Left ventricle myocardium superior (tissue), 1 donor: Measurements from ENCODE around the gene TMEM131L. TPM values are rescaled to one million over a fixed set of nuclear protein-coding genes. Genes with fewer than 3 reads are reported as not detected.
"Not testable (repeated sequence)": the region's sequence is repeated elsewhere in the genome, so short reads cannot be mapped to it uniquely, and the experiment has no call there.

Experiments used
- ATAC-seq: fragments of 200-7000 bp; cut with Tn5 transposase; one replicate; pipeline ENCODE4 v1.9.1; 2020; ENCODE audit warnings: mild to moderate bottlenecking, moderate library complexity
- DNase-seq: peaks from one replicate; pipeline ENCODE4 v3.0.0-alpha.2; 2020
- intact Hi-C: fragments of 100-400 bp; cut with micrococcal nuclease; formaldehyde crosslinking; loops from one replicate; pipeline ENCODE4 v1.11.0; 2022
- total RNA-seq: library from RNA; stranded (reverse); fragmentation: NEBNext Ultra II Directional; extraction: Animal tissue kit (Norgen Biotek cat#: 25700); gene quantifications from one replicate; pipeline ENCODE4 v1.2.1, GENCODE V29; 2021
- donor health status: DM: no; HTN: yes; CAD: no; lungs with severe emphysema.

The TMEM131L gene
- total RNA-seq, 1 donor from 2014 or later: 16.8 TPM

DNA sequence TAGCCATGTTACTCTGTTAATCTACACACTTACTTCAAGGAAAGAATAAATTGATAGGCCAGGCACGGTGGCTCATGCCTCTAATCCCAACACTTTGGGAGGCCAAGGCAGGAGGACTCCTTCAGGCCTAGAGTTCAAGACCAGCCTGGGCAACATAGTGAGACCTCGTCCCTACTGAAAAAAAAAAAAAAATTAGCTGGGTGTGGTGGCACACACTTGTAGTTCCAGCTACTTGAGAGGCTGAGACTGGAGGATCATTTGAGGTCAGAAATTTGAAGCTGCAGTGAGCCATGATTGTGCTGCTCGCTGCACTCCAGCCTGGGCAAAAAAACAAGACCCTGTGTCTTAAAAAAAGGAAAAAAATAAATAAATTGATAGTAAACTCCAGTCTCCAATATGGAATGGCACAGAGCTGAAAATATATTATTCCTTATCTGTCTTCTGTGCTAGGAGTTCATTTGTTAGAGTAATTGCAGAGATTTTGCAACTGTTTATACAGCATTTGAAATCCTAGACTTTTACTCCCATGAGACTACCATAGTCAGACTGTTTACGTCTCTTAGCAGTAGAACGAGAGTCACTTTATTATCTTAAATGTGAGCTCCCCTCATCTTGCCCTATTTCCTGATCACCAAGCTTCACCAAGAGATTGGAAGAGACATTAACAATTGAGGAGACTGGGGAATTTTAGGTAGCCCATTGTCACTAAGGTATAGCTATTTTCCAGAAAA is 18.8 kb upstream of the TMEM131L start:
- DNase-seq (no peak), ATAC-seq (peak; percentile 68)
- intact Hi-C loops: no loop called here

DNA sequence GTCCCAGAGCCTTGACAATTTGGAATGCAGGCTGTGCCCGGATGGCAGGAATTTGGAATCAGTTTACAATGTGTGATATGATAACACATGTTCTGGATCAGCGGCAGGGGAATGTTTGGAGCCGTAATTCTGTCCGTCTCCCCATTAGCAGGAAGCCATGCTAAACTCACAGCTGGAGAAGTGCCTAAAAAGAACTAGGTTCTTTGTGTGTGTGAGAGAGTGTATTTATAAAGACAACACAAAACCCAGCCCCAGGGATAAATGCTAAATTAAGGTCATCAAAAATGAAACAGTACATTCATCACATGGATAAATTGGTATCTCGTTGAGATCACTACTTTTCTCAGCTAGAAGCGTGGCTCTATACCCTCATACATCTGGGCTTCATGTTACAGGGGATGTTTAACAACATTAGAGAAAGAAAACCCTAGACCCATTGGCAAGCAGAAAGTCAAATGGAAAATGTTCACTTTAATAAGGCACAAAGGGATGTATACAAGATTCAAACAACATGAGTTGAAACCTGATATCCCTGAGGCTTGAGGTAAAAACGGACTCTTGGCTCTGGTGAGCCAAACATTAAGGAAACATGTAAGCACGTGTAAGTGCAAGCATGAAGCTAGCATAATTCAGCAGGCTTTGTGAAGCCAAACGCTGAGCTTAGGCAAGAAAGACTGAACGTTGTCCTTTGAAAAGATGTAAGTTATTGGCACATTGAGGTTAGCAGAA is 18.0 kb upstream of the TMEM131L start:
- DNase-seq: no peak
- ATAC-seq: peak; percentile 36
- intact Hi-C loops: no loop called here

DNA sequence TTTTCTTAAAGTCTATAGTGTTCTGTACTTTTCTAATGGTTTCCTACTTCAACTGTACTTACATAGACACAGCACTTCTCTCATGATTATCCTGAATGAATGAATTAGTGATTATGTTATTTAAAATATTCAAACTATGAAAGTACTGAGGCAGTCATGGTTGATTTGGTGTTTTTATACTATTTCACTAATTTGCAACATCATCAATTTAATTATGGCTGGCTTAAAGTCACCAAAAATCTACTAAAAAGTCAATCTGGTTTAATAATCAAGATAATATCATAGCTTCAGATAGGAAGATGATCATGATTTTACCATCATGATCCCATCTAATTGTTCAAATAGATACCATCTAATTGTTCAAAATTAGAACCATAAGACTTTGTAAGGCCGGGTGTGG is 16.8 kb upstream of the TMEM131L start:
- ATAC-seq (no peak), DNase-seq (no peak)
- intact Hi-C loops: no loop called here

DNA sequence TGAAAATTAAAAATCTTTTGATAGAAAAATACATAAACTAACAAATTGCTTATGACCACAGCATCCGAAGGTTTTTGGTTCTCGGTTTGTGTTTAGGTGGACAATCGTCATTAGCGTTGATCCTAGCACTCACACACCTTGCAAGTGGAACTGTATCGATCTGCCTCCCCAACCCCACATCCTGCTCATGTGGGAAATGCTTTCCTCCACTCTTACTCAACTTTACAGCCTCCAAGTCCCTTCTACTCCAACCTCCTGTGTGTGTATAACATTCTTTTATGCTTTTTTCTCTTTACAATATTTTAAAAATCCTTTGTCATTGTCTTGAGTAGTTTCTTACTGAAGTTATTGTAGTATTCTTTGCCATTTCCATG is 15.6 kb upstream of the TMEM131L start:
- DNase-seq (no peak), ATAC-seq (no peak)
- intact Hi-C loops: no loop called here

DNA sequence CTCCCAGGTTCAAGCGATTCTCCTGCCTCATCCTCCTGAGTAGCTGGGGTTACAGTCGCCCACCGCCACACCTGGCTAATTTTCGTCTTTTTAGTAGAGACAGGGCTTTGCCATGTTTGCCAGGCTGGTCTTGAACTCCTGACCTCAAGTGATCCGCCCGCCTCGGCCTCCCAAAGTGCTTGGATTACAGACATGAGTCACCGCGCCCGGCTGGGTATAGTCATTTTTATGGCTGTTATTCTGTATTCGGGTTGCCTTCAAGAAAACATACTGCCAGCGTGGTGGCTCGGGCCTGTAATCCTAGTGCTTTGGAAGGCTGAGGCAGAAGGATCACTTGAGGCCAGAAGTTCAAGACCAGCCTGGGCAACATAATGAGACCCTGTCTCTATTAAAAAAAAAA is 15.0 kb upstream of the TMEM131L start:
- intact Hi-C loops, DNase-seq, ATAC-seq: not testable (repeated sequence)

DNA sequence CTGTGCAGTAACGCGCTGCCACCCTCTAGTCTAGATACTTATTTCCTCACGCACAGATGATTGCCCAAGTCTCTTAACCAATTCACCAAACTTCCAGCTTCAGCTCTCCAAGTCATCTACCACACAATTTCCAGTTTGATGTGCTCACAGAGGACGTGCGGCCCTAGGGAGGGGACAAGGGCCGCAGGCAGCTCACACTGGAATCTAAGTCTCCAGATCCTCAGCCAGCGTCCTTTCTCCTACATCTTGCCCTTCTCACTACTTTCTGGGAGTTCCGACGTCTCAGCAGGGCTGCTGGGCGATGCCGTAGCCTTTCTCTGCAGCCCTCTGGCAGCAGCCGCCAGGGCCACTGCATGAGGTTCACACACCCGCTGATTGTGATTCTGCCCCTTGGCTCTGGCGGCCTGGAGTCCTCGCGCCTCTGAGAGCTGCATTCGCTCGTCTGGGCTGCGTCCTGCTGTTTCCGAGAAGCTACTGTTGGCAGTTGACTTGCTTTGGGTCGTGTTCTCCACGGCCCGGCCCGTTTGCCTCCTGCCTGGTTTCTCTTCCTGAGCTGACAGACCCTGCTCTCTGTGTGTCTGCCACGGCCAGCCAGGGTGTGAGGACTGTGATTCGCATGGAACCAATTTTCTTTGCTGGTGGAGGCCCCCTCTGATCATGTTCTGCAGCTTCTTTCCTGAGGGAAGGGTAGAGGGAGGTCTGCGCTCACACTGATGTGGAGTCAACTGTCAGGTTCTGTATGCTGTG is 14.1 kb upstream of the TMEM131L start:
- intact Hi-C loops: no loop called here
- DNase-seq (no peak), ATAC-seq (peak; percentile 32)

DNA sequence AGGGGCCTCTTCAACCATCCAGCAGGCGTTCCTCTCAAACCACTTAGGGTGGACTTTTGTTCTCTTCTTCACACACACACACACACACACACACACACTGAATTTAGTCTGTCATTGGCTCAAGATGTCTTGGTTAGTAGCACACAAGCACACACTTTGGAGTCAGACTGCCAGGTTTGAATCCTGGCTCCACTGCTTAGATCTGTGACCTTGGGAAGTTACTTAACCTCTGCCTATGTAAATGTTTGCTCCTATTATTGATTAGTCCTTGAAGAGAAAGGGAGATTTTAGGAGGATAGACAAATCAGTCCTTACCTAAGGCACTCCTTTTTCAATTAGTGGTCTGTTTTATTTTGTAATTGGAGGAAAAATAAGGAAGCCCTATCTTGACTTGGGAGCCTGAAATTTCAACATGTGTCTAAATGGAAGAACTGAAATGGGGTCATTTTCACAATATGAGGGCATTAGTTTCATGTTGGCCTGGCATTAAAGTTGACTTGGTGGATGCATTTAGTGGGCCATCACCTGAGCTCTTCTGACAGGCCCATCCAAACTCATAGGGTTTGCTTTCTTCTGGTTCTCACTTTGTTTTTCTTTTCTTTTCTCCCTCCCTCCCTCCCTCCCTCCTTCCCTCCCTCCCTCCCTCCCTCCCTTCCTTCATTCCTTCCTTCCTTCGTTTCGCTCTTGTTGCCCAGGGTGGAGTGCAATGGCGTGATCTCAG is 13.3 kb upstream of the TMEM131L start:
- intact Hi-C loops: no loop called here

DNA sequence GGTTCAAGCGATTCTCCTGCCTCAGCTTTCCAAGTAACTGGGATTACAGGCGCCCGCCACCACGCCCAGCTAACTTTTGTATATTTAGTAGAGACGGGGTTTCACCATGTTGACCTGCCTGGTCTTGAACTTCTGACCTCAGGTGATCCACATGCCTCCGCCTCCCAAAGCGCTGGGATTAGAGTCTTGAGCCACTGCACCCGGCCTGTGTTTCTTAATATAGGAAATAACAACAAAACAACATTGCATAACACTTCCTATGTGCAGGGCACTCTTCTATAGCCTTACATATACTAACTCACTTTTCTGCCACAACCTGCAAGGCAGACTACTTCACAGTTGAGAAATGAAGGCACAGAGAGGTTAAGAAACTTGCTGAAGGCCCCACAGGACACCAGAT is 12.8 kb upstream of the TMEM131L start:
- ATAC-seq (no peak), DNase-seq (no peak)
- intact Hi-C loops: no loop called here

More for the DNA sequence above, 13.3 kb upstream of the TMEM131L start:
- no peak for ATAC-seq
- no peak for DNase-seq

DNA sequence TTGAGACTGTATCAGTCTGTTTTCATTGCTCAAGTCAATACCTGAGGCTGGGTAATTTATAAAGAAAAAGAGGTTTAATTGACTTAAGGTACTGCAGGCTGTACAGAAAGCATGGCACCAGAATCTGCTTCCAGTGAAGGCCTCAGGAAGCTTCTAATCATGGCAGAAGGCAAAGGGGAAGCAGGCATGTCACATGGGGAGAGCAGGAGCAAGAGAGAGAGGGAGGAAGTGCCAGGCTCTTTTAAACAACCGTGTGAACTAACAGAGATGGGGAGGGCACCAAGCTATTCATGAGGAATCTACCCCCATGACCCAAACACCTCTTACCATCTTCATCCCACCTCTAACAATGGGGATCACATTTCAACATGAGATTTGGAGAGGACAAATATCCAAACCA is 7.2 kb upstream of the TMEM131L start:
- ATAC-seq (no peak), DNase-seq (no peak)
- intact Hi-C loops: no loop called here

DNA sequence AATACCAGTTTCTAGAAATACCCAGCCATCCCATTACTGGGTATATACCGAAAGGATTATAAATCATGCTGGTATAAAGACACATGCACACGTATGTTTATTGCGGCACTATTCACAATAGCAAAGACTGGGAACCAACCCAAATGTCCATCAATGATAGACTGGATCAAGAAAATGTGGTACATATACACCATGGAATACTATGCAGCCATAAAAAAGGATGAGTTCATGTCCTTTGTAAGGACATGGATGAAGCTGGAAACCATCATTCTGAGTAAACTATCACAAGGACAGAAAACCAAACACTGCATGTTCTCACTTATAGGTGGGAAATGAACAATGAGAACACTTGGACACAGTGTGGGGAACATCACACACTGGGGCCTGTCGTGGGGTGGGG is 4.6 kb upstream of the TMEM131L start:
- intact Hi-C loops: loop anchor here (10.0 kb wide), 1 partner anchor 113 kb away; no protein-coding TSS in a partner anchor
- ATAC-seq, DNase-seq: not testable (repeated sequence)

DNA sequence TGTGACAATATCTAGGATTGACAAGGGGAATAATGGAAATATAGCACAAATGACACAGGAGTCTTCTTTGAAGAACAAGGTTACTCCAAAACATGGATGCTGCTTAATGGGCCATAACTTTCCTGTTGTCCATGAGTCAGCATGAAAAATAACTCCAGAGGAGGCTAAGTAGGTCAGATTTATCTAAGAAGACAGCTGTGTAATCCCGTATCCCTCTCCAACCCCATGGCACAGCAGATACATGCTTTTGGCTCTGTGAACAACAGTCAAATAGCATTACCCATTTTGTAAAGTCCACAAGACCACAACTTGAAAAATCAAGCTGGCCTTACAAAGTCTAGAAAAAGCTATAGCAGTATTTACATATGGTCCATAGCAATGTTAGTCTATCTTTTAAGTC is 2.1 kb upstream of the TMEM131L start:
- intact Hi-C loops: loop anchor here (10.0 kb wide), 1 partner anchor 111 kb away; no protein-coding TSS in a partner anchor
- DNase-seq (no peak), ATAC-seq (no peak)

DNA sequence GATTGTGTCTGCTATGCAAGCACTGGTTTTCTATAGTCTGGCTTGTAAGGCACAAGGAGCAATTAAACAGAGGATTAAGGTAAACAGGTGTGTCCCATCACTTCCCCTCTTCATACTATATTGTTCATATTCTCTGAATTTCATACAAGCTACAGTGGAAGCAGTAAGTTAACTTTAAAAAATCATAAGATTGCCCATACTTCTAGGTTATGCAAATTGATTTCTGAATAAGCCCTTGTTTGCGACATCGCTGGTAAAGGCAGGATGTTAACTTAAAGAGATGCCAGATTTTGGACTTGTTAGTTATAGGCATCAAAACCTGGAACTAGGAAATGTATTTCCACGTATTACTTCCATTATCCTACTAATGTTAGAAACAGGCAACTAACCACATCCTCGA is 1.0 kb upstream of the TMEM131L start:
- ATAC-seq (no peak), DNase-seq (no peak)
- intact Hi-C loops: loop anchor here (10.0 kb wide), 1 partner anchor 110 kb away; no protein-coding TSS in a partner anchor

DNA sequence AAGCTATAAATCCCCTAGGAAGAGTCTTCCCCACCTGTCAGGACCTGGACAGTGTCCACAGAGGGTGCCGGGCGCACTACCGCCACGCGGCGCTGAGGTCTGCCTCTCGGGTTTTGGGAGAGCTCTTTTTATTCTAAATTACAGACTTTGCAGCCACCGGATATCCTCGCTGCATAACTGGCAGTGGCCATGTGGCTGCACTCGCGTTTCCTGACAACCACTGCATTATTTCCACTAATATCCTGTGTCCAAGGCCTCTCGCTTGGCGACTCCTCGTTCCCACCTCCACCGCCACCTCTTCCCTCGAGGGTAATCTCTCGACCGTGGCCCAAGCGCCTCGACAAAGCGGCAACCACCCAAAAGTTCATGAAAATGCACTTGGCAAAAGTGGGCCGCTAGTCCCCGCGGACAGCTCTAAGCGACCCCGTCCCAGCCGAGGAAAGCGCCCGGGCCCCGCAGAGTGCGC is 512 bp upstream of the TMEM131L start:
- ATAC-seq (peak; percentile 55), DNase-seq (peak; percentile 70)
- intact Hi-C loops: loop anchor here (10.0 kb wide), 1 partner anchor 109 kb away; no protein-coding TSS in a partner anchor

DNA sequence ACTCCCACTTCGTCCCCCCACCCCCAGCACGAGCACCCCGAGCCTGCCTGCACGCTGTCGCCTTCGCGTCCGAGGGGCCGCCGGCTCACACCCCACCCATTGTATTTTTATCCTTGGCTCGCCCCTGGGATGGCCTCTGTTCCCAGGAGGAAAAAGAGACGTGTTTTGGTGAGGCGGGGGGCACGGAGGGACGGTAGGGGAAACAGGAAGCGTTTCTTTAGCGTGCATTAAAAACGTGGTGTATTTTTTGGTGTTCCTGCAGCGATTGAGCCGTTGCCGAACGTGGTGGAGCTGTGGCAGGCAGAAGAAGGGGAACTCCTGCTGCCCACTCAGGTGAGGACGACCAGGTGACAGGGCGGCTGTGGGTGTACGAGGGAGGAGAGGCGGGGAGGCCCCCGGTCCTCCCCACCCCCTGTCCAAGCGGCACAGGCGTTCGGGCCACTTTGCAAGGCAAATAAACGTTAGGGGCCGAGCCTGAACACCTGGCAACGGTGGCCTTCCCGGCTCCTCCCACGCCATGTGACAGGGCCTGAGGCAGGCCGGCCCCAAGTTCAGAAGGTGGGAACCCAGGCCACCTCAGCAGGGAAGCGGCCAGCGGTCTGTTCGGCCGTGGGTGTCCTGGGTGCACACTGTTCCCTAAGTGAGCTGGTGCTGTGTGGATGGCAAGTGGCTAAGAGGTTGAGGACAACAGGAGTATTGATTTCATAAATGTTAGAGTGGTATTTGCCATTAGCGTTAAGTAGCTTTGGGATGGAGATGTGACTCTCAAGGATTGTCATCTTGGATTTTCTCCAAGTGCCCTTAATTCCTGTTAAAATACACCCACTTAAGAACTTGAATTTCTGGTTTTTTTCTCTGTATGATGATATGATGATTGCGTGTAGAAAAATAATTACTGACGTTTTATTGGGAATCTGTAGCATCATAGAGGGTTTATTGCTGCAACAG is 1.1 kb downstream of the TMEM131L start:
- DNase-seq (peak; percentile 70), ATAC-seq (peak; percentile 55)
- intact Hi-C loops: loop anchor here (10.0 kb wide), 1 partner anchor 108 kb away; no protein-coding TSS in a partner anchor

DNA sequence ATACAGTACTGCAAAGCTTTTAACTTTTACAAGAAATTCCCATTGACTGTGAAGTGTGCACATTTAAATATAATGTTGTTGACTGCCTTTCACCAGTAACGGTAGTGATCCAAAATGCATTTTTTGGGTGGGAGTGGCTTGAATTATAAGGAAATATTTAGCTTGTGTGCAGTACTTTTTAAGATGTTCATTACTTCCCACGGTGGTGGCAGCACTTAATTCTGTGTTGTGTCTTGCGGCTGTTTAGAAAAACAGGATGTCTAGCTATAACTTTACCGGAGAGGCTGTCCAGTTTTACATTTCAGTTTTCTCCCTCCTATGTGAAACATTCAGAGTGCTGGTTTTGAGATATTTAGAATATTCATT is 1.7 kb downstream of the TMEM131L start:
- DNase-seq (no peak), ATAC-seq (no peak)
- intact Hi-C loops: loop anchor here (10.0 kb wide), 1 partner anchor 107 kb away; no protein-coding TSS in a partner anchor

DNA sequence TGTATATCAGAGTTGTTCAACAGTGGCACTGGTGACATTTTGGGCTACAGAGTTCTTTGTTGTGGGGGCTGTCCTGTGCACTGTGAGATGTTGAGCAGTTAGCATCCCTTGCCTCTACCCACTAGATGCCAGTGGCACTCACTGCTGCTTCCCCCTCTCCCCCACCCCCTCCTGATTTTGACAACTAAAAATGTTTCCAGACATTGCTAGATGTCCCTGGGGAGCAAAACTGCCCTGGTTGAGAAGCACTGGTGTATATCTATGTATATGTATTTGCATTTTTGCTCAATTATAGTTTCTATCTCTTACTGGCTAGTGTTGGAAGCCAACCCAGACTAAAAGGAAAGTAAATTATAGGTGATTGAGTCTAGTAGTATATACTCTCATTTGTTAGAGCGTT is 2.4 kb downstream of the TMEM131L start:
- ATAC-seq: no peak
- DNase-seq: no peak
- intact Hi-C loops: loop anchor here (10.0 kb wide), 1 partner anchor 106 kb away; no protein-coding TSS in a partner anchor

DNA sequence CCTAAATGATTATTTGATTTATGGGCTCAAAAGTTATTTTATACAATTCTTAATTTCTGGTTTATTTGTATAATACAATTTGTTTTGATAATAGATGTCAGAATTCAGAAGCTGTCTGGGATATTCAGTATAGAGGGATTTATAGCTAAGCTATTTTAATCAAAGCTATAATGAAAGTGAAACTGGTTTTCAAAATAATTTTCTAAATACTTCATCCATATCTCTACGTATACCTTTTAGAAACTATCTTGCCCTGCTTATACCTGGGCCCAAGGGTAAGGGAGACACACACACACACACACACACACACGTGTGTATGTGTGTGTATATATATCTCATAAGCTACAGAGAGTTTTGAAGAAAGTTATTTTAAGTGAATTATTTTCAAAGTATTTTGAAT is 2.9 kb downstream of the TMEM131L start:
- DNase-seq: no peak
- no peak for ATAC-seq

More for the DNA sequence above, 2.9 kb downstream of the TMEM131L start:
- intact Hi-C loops: loop anchor here (10.0 kb wide), 1 partner anchor 106 kb away; no protein-coding TSS in a partner anchor
